Measurements from ENCODE around the gene TBC1D1. TPM values are rescaled to one million over a fixed set of nuclear protein-coding genes. Genes with fewer than 3 reads are reported as not detected.

TBC1D1 gene
- total and polyA plus RNA-seq, 12 donors: 85.4 to 153 (median 106) TPM

DNA sequence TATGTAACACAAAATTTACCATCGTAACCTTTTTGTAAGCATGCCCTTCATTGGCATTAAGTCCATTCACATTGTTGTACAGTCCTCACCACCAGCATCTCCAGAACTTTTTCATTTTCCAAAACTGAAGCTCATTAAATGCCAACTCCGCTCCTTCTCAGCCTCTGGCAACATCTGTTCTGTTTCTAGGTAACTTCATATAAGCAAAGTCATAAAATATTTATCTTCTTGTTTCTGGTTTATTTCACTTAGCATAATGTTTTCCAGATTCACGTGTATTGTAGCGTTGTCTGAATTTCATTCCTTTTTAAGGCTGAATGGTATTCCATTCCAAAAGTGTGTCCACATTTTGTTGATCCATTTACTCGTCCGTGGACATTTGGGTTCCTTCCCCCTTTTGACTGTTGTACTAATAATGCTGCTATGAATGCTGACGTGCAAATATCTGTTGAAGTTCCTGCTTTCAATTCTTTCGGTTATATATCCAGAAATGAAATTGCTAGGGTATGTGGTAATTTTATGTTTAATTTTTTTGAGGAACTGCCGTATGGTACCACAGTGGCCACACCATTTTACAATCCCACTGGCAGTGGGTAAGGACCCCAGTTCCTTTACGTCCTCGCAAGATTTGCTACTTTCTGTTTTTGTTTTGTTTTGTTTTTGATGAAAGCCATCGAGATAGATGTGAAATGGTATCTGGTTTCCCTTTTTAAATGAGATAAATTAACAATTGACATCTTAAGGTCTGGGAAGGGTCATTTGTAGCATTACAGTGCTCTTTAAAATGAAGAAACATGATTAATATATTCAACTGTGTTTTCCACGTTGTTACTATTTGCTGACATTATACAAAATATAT is 132.7 kb downstream of the TBC1D1 start:
- Histone ChIP-seq H3K27me3 (no peaks in the 10 kb centered on the region), H3K36me3 (peaks cover 0 to 89% (median 21%) of the 10 kb centered on the region in 9 donors), H3K27ac (peak overlapping the region in 2 of 10 donors; percentile 2 to 66), H3K9me3 (no peaks in the 10 kb centered on the region), H3K4me3 (peak overlapping the region in 1 of 10 donors; percentile 9), H3K4me1 (peaks cover 0 to 26% (median 11%) of the 10 kb centered on the region in 9 donors)
- WGBS, 2 donors: 72 to 73% methylated on average over 13 of the region's 13 CpGs
- TF ChIP-seq, protein P1, sequence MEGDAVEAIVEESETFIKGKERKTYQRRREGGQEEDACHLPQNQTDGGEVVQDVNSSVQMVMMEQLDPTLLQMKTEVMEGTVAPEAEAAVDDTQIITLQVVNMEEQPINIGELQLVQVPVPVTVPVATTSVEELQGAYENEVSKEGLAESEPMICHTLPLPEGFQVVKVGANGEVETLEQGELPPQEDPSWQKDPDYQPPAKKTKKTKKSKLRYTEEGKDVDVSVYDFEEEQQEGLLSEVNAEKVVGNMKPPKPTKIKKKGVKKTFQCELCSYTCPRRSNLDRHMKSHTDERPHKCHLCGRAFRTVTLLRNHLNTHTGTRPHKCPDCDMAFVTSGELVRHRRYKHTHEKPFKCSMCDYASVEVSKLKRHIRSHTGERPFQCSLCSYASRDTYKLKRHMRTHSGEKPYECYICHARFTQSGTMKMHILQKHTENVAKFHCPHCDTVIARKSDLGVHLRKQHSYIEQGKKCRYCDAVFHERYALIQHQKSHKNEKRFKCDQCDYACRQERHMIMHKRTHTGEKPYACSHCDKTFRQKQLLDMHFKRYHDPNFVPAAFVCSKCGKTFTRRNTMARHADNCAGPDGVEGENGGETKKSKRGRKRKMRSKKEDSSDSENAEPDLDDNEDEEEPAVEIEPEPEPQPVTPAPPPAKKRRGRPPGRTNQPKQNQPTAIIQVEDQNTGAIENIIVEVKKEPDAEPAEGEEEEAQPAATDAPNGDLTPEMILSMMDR (IDR thresholded peaks at IDR 0.05): no peak
- intact Hi-C loops (cut with DNase I): no loop called here
- peak in 5 of 8 donors; percentile 29 to 55 (median 50) for ATAC-seq
- DNase-seq: no peak

DNA sequence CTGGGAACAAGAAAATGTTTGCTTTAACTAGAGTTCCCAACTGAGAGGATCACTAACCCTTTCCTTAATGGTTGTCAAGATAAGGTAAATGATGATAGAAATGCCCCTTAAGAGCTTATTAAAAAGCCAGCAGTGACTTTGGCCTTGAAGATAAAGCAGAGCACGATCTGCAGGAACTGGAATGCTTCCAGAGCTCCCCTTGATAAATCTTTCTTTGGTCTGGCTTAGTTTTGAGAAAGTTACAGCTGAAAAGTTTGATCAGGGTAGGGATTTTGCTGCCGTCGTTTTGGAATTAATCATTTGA is 133.3 kb downstream of the TBC1D1 start:
- Histone ChIP-seq H3K4me1 (peaks cover 0 to 26% (median 11%) of the 10 kb centered on the region in 9 donors), H3K4me3 (peak overlapping the region in 1 of 10 donors; percentile 9), H3K9me3 (no peaks in the 10 kb centered on the region), H3K27me3 (no peaks in the 10 kb centered on the region), H3K27ac (peak overlapping the region in 1 of 10 donors; percentile 66), H3K36me3 (peaks cover 0 to 89% (median 22%) of the 10 kb centered on the region in 9 donors)
- TF ChIP-seq, protein P1 (IDR thresholded peaks at IDR 0.05): no peak
- intact Hi-C loops (cut with DNase I): no loop called here
- DNase-seq (no peak), ATAC-seq (no peak)
- WGBS, 2 donors: 15 to 24% methylated on average over 3 of the region's 3 CpGs

DNA sequence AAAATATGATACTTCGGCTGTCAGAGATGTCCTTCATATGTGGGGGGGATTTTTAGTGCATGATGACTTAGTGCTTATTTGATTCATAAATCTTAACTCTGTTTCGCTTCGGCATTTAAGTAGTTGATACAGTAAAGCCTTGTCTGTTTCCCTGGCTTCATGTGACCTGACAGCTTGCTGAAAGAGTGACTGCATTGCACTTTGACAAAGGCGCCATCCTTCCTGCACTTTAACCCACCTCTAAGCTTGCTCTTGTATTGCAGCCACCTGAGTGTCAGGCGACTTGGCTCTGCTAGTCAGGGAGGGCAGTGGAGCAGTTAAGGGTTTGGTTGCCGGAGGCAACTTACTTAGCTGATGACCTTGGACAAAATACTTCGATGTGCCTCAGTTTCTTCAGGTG is 134.8 kb downstream of the TBC1D1 start:
- DNase-seq (no peak), ATAC-seq (peak in 1 of 8 donors; percentile 39)
- H3K9me3 ChIP-seq: no peaks in the 10 kb centered on the region
- H3K27ac ChIP-seq: no peak overlapping the region
- H3K4me3 ChIP-seq: no peak overlapping the region
- TF ChIP-seq, protein P1 (IDR thresholded peaks at IDR 0.05): no peak
- whole genome bisulfite sequencing, 2 donors: 81 to 82% methylated on average over 7 of the region's 7 CpGs
- intact Hi-C loops (cut with DNase I): no loop called here
- peaks cover 0 to 26% (median 11%) of the 10 kb centered on the region in 9 donors for H3K4me1 ChIP-seq
- peaks cover 0 to 97% (median 22%) of the 10 kb centered on the region in 9 donors for H3K36me3 ChIP-seq
- no peaks in the 10 kb centered on the region for H3K27me3 ChIP-seq

DNA sequence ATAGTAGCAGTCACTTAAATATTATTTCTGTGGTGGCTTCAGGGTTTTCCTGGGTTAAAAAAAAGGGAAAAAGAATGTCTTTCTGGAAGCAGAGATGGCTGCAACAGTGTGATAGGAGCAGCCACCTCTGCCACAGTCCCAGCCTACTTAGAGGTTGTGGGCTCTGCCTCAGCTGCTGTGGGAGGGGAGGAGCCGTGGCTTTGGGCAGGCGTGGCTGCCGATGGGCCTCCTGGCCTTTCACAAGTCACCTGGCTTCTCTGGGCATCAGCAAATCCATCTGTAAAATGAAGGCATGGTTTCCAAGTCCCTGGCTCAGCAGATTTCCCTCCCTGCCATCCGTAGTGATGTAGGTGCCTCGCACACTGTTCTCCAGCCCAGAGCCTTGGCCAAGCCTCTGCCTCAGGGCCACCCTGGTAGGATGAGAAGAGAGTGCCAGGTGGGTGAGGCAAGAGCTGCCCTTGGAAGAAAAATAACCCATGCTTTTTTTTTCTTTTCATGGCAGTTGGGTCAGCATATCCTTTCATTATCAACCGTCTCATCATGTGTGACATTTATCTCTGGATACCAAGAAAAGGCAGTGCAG is 135.4 kb downstream of the TBC1D1 start:
- ATAC-seq: peak in 4 of 8 donors; percentile 34 to 48 (median 40)
- 92 to 94% methylated on average over 6 of the region's 6 CpGs for WGBS, 2 donors
- no peak for DNase-seq
- H3K4me1 ChIP-seq: peaks cover 0 to 26% (median 11%) of the 10 kb centered on the region in 9 donors
- H3K4me3 ChIP-seq: no peak overlapping the region
- TF ChIP-seq, protein P1 (IDR thresholded peaks at IDR 0.05): no peak
- no peaks in the 10 kb centered on the region for H3K9me3 ChIP-seq
- H3K36me3 ChIP-seq: peaks cover 0 to 96% (median 22%) of the 10 kb centered on the region in 9 donors
- intact Hi-C loops (cut with DNase I): no loop called here
- no peak overlapping the region for H3K27ac ChIP-seq
- H3K27me3 ChIP-seq: no peaks in the 10 kb centered on the region
